ENCODE results near the gene RRP1.

- TF ChIP-seq CTCF (conservative IDR thresholded peaks at IDR 0.05; ENCODE audit: low read depth, low read length) (no peak), EZH2 (IDR thresholded peaks at IDR 0.05; ENCODE audit: low read length, unreplicated experiment) (no peak)
Observed at GRCh38 chr21:43740497-43741156, 48.8 kb upstream of the RRP1 start.
